ENCODE data around the gene ATG9B.

The ATG9B gene

DNA sequence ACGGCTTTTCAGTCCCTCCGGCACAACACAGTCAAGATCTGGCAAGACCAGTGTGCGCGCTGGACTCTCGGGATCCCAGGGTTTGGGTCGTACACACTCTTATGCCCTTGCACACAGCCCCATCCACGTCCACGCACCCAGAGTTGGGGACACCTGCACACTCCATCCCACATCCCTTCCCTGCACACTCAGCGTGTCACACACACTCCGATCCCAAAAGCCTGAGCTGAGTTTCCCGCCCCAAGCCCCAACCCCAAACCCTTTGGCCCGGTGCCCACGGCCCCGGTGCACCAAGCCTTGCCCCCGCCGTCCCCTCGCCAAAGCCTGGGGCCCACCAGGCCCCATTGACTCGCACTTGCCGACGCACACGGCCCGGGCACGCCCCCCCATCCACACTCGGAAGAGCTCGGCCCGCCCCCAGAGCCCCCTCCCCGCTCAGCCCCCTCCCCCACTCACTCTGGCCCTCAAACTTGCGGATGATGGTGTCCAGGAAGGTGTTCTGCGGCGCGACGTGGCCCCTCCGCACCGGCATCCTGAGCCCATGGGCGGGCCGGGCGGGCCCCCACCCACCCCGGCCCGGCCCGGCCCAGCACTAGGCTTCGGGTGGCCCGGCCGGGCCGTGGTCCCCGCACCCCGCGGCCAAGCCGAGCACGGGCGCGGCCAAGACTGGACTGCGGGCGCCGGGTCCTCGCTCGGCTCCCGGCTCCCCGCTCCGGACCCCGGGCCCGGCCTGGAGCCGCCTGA is 46.7 kb downstream of the ATG9B start:
- no peak for DNase-seq

DNA sequence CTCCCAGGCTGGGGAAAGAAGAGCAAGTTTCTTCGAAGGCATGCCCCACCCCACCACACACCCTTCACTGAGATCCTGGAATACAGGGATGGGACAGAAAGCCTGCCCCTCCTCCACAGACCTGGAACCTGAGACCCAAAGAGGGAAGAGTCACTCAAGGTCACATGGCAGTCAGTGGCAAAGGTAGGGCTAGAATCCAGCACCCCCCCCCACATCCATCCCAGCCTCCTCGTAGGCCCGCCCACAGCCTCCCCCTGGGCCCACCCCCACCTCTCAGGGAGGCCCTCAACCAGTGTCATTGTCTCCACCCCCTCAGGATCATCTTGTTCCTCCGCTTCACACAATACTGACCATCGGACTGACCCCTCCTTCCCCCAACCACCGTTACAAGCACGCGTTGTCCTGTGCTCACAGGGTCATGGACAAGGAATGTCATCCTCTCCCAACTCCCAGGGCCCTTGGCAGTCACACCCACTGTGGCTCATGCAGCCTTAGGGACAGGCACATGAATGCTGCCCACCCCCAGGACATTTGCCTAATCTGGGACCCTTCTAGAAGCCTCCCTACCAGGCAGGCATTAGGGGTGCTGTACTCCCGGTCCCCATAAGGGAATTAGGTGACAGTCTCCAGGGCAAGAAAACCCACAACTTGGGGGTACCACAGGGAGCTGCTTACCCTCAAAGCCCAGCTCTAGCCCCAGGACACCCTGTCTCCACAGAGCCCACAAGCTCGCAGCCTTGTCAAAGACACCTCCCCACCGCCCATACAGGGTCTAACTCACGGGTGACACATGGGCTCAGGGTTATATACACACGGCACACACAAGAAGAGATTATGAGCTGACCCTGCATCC is 47.5 kb downstream of the ATG9B start:
- no peak for DNase-seq

DNA sequence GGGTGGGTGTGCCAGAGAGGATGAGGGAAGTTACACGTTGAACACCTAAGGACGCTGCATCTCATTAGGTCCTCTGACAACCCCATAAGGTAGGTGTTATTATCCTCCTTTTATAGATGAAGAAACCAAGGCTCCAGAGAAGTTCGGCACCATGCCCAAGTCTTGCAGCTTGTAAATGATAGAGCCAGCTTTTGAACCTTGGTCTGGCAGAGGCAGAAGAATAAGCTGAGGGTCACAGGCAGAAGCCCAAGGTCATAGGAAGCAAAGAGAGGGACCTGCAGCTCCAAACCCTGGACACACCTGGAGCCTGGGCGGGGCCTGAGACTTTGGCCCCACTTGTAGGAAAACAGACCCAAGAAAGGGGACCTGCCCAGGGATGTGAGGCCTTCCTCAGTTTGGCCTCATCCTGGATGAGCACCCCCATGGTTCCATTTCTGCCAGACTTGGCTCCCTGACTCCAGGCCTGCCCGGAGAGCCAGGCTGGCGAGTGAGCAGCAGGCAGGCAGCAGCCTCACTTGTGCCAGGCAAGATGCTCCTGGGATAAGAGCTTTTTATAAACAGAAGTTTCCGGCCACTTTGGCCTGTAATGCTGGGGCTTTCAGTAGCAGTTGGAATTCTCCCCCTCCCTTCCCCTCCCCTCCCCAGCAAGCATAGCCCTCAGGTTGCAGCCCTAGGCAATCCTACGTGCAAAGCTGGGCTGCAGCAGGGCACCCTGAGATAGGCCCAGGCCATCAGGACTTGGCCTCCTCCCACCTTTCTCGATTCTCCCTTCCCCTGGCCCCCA is 48.6 kb downstream of the ATG9B start:
- DNase-seq: no peak

DNA sequence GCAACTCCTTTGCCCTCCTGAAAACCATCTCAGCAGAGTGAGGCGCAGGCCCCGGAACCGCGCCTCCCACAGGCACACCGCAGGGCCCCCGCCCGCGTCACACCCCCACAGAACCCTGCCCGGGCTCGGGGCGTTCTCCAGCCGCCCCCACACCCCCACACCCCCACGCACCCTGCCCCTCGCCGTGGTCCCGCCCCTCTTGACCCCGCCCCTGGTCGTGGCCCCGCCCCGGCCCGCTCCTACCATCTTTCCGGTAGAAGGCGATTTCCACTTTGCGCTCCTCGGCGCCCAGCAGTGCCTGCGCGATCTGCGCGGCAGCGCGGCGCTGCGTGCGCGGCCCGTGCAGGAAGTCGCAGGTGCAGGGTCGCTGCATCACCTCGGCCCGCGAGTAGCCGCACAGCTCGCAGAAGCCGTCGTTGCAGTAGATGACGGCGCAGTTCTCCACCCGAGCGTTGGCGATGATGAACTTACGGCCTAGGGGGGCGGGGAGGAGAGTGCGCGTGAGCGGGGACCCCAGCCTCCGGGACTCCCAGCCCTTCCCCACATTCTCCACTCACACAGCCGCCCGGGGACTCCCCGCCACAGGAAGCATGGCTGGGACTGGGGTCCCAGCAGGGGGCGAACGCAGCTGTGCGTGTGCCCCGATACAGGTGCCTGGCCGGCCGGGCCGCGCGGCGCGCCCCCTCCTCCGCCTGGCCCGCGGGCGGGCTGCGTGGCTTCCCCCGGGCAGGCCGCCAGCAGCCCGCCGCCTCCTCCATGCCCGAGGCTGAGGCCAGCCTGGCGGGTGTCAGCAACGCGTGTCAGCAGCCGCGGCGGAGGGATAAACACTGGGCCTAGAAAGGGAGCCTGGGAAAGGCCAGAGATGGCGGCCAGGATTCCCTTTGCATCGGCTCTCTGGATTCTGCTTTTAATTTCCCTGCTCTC is 49.6 kb downstream of the ATG9B start:
- DNase-seq: peak; percentile 76

DNA sequence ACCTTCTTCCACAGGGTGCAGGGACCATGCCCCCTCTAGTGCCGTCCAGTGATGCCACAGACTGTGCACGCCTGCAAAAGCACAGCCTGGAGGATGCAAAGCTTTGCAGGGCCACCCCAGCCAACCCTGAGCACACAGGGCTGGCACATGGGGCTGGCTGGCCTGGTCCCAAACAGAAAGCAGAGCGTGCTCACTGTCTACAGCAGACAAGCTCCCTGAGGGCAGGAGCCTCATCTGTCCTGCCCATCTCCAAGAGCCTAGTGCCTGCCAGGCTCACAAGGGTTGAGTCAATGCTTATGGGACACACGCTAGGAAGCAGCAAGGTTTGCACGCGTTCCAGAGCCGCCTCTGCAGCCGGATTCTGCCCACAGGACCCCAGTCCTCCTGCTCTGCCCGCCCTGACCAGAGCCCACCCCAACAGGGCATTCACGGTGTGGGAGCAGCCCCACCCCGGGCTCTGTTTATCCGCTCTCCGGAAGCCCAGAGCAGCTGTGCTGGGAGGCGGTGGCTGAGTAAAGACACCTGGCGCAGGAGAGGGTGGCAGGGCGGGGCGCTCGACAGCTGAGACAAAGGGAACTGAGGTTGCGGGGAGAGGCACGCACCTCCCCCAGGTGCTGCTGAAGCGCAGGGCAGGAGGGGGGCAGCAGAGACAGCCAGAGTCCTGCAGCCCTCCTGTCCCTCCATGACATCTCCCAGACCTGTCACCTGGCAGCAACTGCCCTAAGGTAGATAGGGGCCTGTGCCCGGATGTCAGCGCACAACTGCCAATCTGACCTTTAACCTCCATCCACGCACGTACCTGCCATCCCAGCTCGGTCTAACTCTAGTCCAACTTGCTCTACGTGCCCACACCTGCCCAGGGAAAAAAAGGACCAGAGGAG is 50.5 kb downstream of the ATG9B start:
- no peak for DNase-seq

DNA sequence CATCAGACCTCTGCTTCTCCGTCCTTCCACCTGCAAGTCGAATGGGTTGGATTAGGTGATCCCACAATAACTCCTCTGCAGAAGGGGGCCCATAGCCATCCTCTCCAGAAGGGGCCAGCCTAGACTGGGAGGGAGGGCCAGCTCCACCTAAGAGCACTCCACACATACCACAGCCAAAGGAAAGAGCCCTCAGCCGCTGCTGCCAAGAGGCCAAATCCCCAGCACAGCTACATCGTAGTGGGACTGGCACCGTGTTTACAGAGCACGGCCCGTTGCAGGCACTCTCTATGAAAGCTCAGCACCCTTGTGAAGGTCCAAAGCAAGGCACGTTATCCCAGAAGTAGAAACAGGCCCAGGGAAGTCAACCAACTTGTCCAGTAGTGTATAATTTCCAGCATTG is 51.6 kb downstream of the ATG9B start:
- DNase-seq: no peak

DNA sequence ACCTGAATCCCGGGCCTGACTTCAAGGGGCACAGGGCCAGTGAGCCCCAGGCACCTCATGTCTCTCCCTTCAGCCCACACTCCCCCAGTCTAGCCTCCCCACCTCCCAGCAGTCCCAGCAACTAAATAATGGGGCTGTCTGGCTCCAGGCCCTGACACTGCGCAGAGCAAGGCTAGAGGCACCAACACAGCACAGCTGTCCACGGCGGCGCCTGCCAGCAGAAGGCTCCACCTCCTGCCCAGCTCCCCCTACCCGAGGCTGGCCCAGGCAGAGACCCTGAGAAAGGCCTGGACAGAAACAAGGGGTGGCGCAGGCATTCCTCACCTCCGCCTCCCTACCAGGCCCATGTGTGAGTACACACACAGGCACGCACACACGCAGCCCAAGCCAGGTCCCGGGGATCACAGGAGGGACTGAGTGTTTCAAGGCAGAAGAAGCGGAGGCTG is 52.2 kb downstream of the ATG9B start:
- no peak for DNase-seq

DNA sequence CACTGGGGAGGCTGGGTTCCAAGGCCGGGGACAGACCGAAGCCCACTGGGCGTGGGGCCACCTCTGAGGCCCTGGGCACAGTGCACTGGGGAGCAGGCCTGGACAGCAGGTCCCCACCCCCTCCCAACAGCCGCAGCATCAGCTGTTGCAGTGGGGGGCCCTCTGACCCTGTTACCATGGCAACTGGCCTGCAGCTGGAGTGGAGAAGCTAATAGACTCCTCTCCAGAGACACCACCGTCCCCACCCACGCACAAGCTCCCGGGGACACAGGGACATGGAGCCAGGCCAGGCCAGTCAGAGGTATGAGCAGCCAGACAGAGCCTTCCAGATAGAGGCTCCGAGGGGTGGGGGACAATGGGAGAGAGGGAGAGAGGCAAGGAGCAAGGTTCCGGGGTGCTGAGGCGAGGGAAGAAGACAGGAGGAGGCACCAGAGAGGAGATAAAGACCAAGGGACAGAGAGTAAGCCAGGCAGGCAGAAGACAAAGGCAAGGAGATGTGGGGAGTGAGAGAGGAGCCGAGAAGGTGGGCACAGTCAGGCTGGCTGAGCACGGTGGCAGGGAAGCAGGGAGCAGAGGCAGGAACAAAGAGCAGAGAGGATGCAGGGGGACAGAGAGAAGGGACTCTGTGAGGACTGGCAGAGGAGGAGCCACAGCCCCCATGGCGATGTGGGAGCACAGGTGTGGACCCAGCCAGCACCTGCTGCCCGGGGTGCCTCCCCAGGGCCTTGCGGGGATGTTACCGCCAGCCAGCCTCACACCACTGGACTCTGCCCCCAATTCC is 52.9 kb downstream of the ATG9B start:
- no peak for DNase-seq

DNA sequence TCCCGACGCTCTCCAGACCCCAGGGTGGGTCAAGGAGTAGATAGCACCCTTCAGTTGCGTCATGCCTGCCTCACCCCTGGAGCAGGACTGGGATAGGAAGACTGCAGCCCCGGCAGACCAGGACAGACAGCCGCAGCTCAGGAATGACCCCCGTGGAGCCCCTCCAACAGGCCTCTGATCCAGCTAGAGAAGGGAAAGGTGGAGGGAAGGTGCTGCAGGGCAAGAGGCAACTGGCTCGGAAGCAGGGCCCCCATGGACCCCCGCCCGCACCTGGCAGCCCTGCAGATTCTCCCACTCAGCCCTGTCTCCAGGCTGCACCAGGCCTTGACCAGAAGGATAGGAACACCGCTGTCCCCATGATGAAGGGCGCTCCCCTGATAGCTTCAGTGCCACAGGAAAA is 53.9 kb downstream of the ATG9B start:
- DNase-seq: no peak

DNA sequence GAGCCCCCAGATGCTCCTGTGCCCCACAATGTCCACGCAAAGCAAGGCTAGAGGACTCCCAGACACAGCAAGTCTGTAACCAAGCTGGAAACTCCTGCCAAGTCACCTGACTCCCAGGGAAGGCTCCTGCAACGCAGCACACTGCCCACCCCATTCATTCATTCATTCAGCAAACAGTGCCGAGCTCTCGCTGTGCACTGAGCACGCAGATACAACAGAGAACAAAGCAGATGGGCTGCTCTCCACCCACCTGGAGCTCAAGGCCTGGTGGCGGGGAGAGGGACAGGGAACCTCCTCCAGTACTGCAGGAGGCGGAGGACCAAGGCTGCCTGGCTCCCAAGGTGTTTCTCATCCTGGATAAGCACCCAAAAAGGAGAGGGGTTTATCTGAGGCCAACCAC is 54.8 kb downstream of the ATG9B start:
- DNase-seq: no peak

DNA sequence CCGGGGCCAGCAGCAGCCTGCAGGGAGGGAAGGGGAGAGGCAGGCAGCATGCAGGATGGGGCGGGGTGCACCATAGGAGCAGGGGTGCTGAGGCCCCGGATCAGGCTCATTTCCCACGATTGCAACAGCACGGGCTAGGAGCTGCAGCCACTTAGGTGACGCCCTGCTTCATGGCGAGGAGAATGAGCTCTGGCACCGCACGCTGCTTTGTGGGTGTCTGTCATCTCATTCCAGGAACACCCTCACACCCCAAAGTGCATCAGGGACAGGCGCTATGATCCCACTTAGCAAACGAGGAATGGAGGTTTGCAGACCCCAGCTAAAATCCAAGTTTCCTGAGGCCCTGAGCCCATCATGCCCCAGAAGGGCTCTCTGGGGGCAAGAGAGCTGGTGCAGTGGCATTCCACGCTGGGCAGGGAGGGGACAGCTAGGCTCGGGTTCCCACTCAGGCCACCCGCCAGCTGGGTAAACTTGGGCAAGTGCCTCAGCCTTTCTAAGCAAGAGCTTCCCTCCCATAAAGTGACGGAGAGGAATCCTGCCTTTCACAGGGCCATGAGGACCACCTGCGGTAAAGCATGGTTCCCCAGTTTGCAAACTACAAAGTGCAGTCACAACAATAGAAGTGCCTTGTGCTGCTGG is 55.4 kb downstream of the ATG9B start:
- no peak for DNase-seq

DNA sequence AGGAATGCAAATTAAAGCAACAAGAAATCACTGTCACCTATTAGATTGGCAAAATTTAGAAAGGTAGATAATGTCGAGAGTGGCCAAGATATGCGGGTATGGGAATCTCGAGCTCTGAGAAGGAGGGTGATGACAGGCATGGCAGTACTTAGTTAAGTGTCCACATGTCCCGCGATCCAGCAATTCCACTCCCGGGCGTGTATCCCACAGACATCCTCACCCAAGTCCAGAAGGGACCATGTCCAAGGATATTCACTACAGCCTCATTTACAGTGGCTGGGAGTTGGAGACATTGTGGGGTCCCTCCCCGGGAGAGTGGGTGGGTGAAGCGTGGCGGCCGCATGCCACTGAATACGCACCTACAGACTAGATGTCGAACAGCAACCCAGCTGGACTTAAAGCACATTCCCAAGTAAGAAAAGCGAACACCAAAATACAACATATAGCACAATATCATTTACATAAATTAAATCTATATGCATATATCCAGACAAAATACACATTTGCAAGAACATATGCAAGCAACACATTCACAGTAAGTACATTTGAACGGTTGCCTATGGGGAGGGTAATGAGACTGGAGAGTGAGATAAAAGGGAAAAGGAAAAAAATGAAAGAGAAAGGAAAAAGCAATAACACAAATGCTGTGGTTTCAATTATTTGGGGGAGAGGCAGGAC is 56.1 kb downstream of the ATG9B start:
- DNase-seq: no peak

DNA sequence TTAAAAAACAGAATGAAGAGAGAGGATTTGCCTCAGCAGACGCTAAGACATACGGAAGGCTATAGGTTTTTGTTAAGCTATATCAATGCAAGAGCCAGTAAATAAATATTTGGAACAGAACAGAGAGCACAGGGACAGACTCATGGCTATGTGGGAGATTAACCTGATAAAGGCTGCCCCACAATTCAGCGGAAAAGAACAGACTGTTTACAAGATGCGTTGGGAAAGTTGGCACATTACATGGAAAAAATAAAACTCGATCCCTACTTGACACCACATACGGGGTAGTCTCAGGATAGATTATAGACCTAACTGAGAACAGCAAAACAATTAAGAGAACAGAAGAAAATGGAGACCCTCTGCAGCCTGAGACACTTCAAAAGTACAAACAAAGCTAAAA is 56.9 kb downstream of the ATG9B start:
- no peak for DNase-seq

DNA sequence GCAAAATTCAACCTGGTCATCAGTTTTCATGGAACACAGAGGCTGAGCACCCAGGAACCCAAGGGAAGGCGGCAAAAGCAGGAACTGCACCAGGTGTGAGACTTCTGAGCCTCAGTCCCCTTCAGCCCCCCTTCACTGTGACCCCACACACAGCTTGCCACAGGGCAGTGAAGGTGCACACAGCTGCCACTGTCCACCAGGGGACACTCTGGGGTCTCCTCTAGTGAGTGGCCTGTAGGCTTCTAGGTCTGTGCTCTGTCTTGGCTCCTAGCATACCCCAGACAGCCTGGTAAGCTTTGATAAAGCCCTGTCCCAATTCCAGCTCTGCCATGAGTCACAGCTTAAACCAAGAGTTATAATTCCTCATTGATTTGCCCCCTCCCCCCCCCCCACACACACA is 58.3 kb downstream of the ATG9B start:
- no peak for DNase-seq

DNA sequence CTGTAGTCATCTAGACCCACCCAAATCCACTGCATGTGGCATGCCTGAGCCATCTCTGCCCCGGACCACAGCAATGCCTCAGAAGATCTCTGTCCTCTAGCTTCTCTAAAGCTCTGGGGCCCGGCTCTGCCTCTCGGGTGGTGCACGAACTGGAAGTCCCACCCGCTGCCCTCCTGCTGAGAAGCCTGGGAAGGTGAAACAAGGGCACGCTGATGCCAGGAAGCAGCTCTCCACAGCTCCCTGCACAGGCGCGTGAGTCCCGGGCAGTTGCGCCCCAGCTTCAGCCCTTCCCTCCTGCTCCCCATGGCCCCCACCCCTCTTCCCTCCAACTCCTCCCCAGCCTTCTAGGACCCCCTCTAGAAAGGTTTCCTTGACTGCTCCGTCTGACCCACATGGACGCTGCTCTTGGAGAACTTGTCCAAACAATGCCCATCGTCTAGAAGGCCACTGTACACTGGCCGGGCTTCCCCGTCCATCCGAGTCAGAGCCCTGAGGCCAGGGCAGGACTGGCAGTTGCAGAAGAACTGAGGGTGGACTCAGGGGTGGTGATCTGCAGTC is 58.9 kb downstream of the ATG9B start:
- DNase-seq: no peak
